HL-60 (cell line): ENCODE data around the gene ZFAND3.

Experiments used
- DNase-seq, 2 experiments: peaks; one replicate each; pipeline ENCODE4 v3.0.0-alpha.2; 2010 to 2020; ENCODE audit warnings: low read depth in 1 of 2, low spot score in 1 of 2
- H3K27ac ChIP-seq: fragments of 250-450 bp; sonication (Bioruptor Pico); replicated peaks from 2 replicates; pipeline ENCODE4 v1.5.1; 2020; ENCODE audit warnings: mild to moderate bottlenecking, moderate library complexity
- H3K27me3 ChIP-seq: fragments of 250-450 bp; sonication (Bioruptor Pico); 2 replicates; pipeline ENCODE4 v1.5.1; 2021; ENCODE audit warnings: mild to moderate bottlenecking, moderate library complexity; ENCODE audit not compliant: insufficient read depth, poor library complexity, severe bottlenecking
- H3K4me3 ChIP-seq: replicated peaks from 2 replicates; pipeline ENCODE4 v1.5.1; 2011; ENCODE audit warnings: mild to moderate bottlenecking, control low read depth, low read length; ENCODE audit not compliant: insufficient read depth
- GABPA ChIP-seq: IDR thresholded peaks from 2 replicates; pipeline ENCODE4 v1.6.1; 2012; ENCODE audit warnings: low read depth
- POLR2AphosphoS5 ChIP-seq: IDR thresholded peaks from 2 replicates; pipeline ENCODE4 v1.6.1; 2012; ENCODE audit warnings: low read depth
- SPI1 ChIP-seq: IDR thresholded peaks from 2 replicates; pipeline ENCODE4 v1.6.1; 2012; ENCODE audit warnings: low read depth, mild to moderate bottlenecking, borderline replicate concordance
- TF ChIP-seq, protein P1 (sequence below): IDR thresholded peaks from one replicate; pipeline ENCODE4 v1.5.1; 2011; ENCODE audit warnings: low read length, control low read depth, inconsistent platforms; ENCODE audit not compliant: insufficient read depth
- TF ChIP-seq, protein P2 (sequence below): IDR thresholded peaks from 2 replicates; pipeline ENCODE4 v1.6.1; 2012; ENCODE audit warnings: low read depth; ENCODE audit not compliant: insufficient replicate concordance

ZFAND3 gene

DNA sequence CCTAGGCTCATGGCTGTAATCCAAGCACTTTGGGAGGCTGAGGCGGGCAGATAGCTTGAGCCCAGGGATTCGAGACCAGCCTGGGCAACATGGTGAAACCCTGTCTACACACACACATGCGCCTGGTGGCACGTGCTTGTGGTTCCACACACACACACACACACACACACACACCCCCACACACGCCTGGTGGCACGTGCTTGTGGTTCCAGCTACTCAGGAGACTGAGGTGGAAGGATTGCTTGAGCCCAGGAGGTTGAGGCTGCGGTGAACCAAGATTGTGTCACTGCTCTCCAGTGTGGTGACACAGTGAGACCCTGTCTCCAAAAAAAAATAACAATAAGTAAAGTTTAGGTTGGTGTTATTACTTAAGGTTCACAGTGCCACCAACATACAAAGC lies 165.8 kb downstream of the ZFAND3 start:
- TF ChIP-seq, protein P1, sequence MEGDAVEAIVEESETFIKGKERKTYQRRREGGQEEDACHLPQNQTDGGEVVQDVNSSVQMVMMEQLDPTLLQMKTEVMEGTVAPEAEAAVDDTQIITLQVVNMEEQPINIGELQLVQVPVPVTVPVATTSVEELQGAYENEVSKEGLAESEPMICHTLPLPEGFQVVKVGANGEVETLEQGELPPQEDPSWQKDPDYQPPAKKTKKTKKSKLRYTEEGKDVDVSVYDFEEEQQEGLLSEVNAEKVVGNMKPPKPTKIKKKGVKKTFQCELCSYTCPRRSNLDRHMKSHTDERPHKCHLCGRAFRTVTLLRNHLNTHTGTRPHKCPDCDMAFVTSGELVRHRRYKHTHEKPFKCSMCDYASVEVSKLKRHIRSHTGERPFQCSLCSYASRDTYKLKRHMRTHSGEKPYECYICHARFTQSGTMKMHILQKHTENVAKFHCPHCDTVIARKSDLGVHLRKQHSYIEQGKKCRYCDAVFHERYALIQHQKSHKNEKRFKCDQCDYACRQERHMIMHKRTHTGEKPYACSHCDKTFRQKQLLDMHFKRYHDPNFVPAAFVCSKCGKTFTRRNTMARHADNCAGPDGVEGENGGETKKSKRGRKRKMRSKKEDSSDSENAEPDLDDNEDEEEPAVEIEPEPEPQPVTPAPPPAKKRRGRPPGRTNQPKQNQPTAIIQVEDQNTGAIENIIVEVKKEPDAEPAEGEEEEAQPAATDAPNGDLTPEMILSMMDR = no peak
- TF ChIP-seq SPI1 (no peak), POLR2AphosphoS5 (peak; percentile 99), GABPA (peak; percentile 50; the same call in 1 of the 2 replicates)
- TF ChIP-seq, protein P2, sequence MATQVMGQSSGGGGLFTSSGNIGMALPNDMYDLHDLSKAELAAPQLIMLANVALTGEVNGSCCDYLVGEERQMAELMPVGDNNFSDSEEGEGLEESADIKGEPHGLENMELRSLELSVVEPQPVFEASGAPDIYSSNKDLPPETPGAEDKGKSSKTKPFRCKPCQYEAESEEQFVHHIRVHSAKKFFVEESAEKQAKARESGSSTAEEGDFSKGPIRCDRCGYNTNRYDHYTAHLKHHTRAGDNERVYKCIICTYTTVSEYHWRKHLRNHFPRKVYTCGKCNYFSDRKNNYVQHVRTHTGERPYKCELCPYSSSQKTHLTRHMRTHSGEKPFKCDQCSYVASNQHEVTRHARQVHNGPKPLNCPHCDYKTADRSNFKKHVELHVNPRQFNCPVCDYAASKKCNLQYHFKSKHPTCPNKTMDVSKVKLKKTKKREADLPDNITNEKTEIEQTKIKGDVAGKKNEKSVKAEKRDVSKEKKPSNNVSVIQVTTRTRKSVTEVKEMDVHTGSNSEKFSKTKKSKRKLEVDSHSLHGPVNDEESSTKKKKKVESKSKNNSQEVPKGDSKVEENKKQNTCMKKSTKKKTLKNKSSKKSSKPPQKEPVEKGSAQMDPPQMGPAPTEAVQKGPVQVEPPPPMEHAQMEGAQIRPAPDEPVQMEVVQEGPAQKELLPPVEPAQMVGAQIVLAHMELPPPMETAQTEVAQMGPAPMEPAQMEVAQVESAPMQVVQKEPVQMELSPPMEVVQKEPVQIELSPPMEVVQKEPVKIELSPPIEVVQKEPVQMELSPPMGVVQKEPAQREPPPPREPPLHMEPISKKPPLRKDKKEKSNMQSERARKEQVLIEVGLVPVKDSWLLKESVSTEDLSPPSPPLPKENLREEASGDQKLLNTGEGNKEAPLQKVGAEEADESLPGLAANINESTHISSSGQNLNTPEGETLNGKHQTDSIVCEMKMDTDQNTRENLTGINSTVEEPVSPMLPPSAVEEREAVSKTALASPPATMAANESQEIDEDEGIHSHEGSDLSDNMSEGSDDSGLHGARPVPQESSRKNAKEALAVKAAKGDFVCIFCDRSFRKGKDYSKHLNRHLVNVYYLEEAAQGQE = no peak
- Histone ChIP-seq H3K27me3 (no peaks in the 10 kb centered on the region), H3K27ac (no peak overlapping the region), H3K4me3 (no peak overlapping the region)
- peak; percentile 73 to 93 for DNase-seq

DNA sequence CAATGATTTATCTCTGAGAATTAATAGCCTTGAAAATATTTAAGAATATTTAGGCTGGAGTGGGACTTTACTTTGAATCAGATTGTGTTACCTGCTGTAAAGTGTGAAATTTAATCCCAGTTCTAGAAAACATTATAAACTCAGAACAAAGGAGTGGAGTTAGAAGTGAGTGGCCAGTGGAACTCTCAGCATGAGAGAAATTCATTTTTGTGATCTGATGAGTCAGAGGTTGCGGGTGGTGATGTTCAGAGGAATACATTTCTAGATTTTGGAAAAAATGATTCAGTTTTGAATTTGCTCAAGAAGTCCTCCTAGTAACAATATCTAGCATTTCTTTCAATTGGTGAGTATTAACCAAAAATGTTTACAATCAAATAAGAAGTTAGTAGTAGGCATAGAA lies 167.5 kb downstream of the ZFAND3 start:
- H3K4me3 ChIP-seq = no peak overlapping the region
- no peak for DNase-seq
- no peak for TF ChIP-seq POLR2AphosphoS5
- no peak for TF ChIP-seq SPI1
- TF ChIP-seq, protein P2 = no peak
- TF ChIP-seq, protein P1 = no peak
- no peak for TF ChIP-seq GABPA
- H3K27me3 ChIP-seq = no peaks in the 10 kb centered on the region
- no peak overlapping the region for H3K27ac ChIP-seq

DNA sequence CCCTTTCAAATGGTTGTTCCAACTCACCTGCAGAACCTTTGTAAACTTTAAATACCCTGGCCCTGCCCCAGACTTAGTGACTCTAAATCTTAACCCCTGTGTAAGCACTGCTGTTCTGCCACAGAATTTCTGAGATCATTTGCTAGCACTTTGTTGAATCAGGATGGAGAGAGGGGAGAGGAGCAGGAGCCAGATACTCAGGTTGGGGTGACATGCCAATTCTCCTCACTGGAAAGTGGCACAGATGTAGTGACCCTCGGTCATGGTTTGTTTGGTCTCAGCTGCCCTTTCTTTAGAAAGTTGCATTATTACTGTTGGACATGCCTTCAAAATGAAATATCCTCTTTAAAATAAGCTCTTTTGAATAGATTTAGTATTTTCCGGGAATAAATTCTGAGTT lies 168.0 kb downstream of the ZFAND3 start:
- no peak for DNase-seq
- Histone ChIP-seq H3K27me3 (no peaks in the 10 kb centered on the region), H3K27ac (no peak overlapping the region), H3K4me3 (no peak overlapping the region)
- no peak for TF ChIP-seq GABPA
- TF ChIP-seq, protein P1 = no peak
- TF ChIP-seq, protein P2 = no peak
- no peak for TF ChIP-seq SPI1
- TF ChIP-seq POLR2AphosphoS5 = no peak
